Bronchial epithelial cell (primary cell): ENCODE results near the gene SLC27A3. TPM values are rescaled to one million over a fixed set of nuclear protein-coding genes. Genes with fewer than 3 reads are reported as not detected.

Source experiments
- DNase-seq: peaks from one replicate; pipeline ENCODE4 v3.0.0-alpha.2; 2010; ENCODE audit warnings: low read depth
- FAIRE-seq: peaks from 2 replicates; lab custom pipeline; 2011; peaks lifted over from hg19 to GRCh38; lab: Jason Lieb, UNC
- H3K27me3 ChIP-seq: 2 replicates; pipeline ENCODE4 v1.5.1; 2011; ENCODE audit warnings: low read length; ENCODE audit not compliant: control insufficient read depth, insufficient read depth
- H3K36me3 ChIP-seq: 2 replicates; pipeline ENCODE4 v1.5.1; 2011; ENCODE audit warnings: low read length; ENCODE audit not compliant: control insufficient read depth, insufficient read depth
- H3K4me3 ChIP-seq: 2 replicates; pipeline ENCODE4 v1.5.1; 2011; ENCODE audit warnings: mild to moderate bottlenecking, low read depth, low read length, control low read depth
- total RNA-seq: library from RNA; depleted of rRNA; stranded (reverse); fragments of >200 nt; gene quantifications from 2 replicates; pipeline ENCODE4 v1.2.1, GENCODE V29; 2014
- TF ChIP-seq, protein P1 (sequence below): IDR thresholded peaks from 2 replicates; pipeline ENCODE4 v1.5.1; 2011; ENCODE audit warnings: mild to moderate bottlenecking, moderate library complexity, low read length, control low read depth, inconsistent platforms; ENCODE audit not compliant: insufficient read depth, severe bottlenecking

Gene SLC27A3
- total RNA-seq, 1 donor from 2014 or later = 7.4 TPM

DNA sequence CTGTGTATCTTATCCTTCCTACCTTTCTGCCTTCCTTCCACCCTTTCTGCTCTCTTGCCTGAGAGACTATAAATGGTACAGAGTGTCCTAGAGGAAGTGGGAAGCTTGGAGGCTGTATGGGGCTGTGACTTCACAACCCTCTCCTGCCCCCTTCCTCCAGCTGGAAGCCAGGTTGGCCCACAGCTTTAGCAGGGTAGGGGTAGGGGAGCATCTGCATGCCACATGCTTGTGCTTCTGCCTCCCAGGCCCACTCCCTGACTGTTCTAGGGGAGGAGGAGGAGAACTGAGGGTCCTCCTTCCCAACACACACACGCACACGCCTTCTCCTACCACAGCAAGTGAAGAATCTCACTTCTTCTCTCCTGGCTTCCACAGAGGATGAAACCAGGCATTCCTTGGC, 3.9 kb upstream of the SLC27A3 start:
- TF ChIP-seq, protein P1, sequence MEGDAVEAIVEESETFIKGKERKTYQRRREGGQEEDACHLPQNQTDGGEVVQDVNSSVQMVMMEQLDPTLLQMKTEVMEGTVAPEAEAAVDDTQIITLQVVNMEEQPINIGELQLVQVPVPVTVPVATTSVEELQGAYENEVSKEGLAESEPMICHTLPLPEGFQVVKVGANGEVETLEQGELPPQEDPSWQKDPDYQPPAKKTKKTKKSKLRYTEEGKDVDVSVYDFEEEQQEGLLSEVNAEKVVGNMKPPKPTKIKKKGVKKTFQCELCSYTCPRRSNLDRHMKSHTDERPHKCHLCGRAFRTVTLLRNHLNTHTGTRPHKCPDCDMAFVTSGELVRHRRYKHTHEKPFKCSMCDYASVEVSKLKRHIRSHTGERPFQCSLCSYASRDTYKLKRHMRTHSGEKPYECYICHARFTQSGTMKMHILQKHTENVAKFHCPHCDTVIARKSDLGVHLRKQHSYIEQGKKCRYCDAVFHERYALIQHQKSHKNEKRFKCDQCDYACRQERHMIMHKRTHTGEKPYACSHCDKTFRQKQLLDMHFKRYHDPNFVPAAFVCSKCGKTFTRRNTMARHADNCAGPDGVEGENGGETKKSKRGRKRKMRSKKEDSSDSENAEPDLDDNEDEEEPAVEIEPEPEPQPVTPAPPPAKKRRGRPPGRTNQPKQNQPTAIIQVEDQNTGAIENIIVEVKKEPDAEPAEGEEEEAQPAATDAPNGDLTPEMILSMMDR = no peak
- FAIRE-seq (no peak), DNase-seq (no peak)
- H3K4me3 ChIP-seq = no peak overlapping the region
- no peaks in the 10 kb centered on the region for H3K27me3 ChIP-seq
- peaks cover 22% of the 10 kb centered on the region for H3K36me3 ChIP-seq

DNA sequence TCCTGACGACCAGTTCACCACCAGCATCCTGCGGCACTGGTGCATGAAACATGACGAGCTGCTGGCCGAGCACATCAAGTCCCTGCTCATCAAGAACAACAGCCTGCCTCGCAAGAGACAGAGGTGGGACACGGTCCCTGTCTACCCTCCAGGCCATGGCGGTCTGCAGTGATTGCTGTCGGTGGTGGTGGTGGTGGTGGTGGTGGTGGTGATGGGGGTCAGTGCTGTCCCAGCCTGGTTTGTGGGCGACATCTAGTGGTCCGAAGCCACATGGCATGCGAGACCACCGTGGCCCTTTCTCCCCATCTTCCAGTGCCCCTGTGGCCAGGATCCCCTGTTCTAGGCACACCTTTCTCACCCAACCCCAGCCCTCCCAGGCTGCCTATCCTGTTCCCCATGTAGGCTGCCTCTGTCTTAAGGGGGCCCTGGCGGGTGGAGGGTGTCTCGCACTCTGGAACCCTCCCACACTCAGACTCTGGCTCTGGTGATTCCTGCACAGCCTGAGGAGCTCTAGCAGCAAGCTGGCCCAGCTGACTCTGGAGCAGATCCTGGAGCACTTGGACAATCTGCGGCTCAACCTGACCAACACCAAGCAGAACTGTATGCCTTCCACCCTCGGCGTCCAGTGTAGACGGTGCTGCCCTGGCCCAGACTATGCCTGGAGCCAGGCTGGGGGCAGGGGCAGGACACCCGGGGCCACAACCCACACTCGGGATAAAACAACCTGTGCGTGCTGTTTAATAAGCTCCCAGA, 3.2 kb upstream of the SLC27A3 start:
- TF ChIP-seq, protein P1 = peak; percentile 27
- FAIRE-seq (no peak), DNase-seq (no peak)
- Histone ChIP-seq H3K36me3 (peaks cover 22% of the 10 kb centered on the region), H3K27me3 (no peaks in the 10 kb centered on the region), H3K4me3 (no peak overlapping the region)

DNA sequence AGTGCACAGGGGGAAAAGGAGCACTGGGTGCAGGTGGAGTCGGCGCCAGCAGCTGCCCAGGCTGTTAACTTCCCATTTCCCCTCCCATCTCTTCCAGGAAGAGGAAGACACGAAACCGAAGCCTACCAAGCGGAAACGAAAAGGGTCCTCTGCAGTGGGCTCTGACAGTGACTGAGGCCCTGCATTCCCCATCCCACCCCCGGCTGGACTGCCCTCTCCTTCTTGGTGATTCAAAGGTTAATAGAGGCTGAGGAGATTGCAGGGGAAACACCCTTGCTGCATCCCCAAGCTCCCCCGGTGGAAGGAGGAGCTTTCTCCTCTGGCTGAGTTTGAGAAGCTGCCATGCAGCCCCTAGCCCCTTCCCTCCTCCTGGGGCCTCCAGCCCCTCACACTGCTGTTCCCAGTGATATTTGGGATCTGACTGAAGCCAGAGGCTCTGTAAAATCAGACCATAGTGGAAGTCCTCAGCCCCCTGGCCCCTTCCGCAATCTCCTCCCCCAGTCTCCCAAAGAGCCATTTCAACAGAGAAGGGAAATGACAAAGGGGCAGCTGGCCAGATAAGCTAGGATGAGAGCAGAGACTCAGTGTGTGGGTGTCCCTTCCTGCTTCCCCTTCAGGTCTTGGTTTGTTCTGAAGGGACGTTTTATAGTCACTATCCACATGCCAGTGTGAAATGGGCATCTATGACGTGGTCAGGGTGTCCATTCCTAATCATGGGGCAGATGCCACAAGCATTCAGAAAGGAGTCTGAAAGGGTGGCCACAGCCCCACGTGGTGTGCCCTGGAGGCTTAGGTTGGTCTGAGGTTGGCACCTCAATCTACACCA, 1.9 kb upstream of the SLC27A3 start:
- H3K36me3 ChIP-seq = peaks cover 13% of the 10 kb centered on the region
- H3K4me3 ChIP-seq = no peak overlapping the region
- H3K27me3 ChIP-seq = no peaks in the 10 kb centered on the region
- FAIRE-seq (no peak), DNase-seq (no peak)
- TF ChIP-seq, protein P1 = no peak

DNA sequence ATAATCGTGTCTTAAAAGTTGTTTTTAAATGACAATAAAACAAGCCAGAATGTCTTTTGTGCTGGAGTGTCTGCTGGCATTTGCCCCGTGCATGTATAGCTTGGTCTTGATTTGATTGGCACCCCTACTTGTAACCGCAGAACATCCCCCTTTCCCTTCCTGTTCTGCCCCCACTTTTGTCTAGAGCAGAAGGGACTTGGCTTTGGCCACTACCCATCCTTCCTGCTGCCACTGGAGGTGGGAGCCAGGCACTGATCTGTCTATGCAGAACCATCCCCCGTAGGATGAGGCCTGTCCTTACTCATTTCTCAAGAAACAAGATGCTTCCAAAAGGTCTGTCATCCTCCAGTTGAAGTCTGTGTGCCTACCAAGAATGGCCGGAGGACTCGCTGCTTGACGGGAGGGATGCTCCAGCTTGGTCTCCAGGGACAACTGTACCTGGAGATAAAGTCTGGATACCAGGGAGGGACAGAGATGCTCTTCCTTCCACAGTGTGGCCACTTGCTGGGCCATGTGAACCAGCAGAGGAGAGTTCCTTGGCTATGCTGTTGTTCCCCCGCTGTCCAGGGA, 1.1 kb upstream of the SLC27A3 start:
- FAIRE-seq (peak; percentile 80), DNase-seq (no peak)
- Histone ChIP-seq H3K36me3 (peaks cover 10% of the 10 kb centered on the region), H3K4me3 (no peak overlapping the region), H3K27me3 (no peaks in the 10 kb centered on the region)
- TF ChIP-seq, protein P1 = no peak

DNA sequence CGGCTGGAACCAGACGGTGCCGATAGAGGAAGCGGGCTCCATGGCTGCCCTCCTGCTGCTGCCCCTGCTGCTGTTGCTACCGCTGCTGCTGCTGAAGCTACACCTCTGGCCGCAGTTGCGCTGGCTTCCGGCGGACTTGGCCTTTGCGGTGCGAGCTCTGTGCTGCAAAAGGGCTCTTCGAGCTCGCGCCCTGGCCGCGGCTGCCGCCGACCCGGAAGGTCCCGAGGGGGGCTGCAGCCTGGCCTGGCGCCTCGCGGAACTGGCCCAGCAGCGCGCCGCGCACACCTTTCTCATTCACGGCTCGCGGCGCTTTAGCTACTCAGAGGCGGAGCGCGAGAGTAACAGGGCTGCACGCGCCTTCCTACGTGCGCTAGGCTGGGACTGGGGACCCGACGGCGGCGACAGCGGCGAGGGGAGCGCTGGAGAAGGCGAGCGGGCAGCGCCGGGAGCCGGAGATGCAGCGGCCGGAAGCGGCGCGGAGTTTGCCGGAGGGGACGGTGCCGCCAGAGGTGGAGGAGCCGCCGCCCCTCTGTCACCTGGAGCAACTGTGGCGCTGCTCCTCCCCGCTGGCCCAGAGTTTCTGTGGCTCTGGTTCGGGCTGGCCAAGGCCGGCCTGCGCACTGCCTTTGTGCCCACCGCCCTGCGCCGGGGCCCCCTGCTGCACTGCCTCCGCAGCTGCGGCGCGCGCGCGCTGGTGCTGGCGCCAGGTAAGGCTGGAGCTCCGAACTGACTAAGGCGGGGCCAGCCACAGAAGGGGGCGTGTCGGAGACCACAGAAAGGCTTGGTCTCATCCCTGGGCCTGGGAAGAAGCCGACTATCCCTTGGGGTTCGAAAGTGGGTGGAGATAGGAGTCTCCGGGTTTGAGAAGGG, 486 bp downstream of the SLC27A3 start:
- DNase-seq (peak; percentile 53), FAIRE-seq (no peak)

More for the DNA sequence above, 486 bp downstream of the SLC27A3 start:
- TF ChIP-seq, protein P1 = no peak
- H3K36me3 ChIP-seq = peaks cover 7% of the 10 kb centered on the region
- no peaks in the 10 kb centered on the region for H3K27me3 ChIP-seq
- H3K4me3 ChIP-seq = peak overlapping the region; percentile 63
